HPDE6-E6E7 (cell line): ENCODE measurements around the gene MS4A10.
"Not testable (repeated sequence)": the region's sequence is repeated elsewhere in the genome, so short reads cannot be mapped to it uniquely, and the experiment has no call there.

ENCODE experiments used
- DNase-seq: peaks from one replicate; pipeline ENCODE4 v3.0.0; 2011; ENCODE audit warnings: missing footprints; ENCODE audit errors: extremely low spot score

Gene MS4A10

DNA sequence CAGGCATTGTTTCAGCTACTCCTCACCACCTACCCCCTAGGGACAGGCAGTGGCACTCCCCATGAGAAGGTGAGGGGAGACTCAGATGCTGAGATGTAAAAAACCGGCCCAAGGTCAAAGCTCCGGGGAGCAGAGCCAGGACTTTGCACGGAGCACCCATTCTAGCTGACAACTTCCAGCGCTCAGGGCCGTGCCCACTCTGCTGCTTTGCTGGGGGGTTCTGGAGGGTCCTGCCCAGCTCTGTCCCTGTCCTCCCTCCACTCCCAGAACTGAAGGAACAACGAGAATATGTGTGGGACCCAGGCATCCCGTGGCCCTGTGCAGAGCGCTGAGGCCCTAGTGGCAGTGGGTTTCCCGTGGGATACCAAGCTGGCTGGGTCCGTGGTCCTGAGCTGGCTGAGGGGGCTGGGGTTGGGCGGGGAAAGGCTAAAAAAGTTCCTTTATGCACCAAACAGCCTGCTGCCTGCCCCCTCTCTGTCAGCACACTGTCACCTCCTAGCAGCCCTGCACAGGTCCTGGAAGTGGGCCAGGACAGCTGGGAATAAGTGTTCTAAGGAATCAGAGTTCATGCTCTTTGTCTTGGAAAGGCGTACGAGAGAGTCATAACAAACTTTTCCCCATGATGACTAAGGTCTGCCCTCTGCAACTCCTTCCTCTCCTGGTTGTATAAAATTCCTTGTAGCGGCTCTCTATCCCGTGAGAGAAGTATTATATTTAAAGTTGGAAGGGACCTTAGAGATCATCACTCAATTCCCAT, 1.9 kb downstream of the MS4A10 start:
- DNase-seq = no peak

- no peak for DNase-seq
Measured at GRCh38 chr11:60788401-60789125, 3.4 kb downstream of the MS4A10 start.

DNA sequence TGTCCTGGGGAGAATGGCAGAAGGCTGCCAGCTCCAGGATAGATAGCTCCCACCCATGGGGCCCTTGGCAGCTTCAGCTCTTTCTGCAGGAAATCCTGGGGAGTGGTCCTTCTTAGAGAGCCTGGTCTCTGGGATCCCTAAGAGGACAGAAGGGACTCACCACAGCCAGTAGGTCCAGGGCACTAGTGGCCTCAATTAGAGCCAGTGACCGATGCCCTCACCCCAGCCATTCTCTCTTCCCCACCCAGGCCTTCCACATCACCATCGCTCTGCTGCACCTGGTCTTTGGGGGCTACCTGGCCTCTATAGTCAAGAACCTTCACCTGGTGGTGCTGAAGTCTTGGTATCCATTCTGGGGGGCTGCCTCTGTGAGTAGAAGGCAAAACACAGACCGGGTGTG, 5.6 kb downstream of the MS4A10 start:
- DNase-seq = no peak

DNA sequence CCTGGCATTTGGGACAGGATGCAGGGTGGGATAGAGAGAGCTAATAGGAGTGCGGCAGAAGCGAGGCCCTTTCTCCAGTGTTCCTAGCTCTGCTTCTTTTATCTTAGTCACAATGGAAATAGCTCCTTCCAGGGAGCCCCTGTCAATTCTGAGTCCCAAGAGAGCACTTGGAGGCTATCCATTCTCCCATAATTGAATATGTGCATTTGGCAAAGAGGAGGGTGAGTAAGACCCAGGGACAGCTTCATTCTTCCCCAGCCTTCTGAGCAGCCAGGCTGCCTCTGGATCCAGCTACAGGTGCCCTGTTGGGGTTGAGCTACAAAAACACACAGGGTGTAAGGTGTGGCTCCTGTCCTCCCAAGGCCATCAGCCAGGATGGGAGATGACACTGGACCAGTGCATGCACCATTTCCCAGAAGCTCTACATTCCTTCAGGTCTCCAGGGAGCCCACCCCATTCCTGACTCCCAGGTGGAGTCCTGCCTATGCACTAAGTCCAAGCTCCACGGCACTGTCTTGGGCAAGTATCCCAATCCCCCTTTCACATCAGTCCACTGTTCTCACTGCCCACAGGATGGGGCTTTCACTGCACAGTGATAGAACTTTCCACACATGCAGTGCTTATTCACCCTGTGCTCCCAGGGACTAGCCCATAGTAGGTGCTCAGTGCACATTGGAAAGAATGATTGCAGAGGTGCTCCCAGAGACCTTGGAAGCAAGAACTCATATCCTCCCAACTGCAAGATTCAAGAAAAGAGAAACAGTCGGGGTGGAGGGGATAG, 6.2 kb downstream of the MS4A10 start:
- no peak for DNase-seq

DNA sequence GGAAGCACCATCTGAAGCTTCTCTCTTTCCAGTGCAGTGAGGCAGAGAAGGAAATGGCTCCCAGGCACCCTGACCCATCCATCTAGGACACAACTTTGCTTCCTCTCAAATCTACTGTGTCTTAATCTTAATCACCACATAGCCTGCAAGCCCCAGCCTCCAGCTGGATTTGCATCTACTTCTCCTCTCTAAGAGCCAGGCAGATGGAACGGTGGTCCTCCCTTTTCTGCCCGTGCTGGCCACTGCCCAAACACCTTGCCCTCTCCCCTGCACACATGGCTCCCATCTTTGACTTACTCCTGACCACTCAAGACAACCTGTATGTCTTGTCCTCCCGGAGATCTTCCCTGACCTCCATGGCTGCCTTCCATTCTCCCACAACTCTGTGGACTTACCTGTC, 7.4 kb downstream of the MS4A10 start:
- DNase-seq = no peak

GRCh38 chr11:60795291-60795690, 10.2 kb downstream of the MS4A10 start:
- no peak for DNase-seq

DNA sequence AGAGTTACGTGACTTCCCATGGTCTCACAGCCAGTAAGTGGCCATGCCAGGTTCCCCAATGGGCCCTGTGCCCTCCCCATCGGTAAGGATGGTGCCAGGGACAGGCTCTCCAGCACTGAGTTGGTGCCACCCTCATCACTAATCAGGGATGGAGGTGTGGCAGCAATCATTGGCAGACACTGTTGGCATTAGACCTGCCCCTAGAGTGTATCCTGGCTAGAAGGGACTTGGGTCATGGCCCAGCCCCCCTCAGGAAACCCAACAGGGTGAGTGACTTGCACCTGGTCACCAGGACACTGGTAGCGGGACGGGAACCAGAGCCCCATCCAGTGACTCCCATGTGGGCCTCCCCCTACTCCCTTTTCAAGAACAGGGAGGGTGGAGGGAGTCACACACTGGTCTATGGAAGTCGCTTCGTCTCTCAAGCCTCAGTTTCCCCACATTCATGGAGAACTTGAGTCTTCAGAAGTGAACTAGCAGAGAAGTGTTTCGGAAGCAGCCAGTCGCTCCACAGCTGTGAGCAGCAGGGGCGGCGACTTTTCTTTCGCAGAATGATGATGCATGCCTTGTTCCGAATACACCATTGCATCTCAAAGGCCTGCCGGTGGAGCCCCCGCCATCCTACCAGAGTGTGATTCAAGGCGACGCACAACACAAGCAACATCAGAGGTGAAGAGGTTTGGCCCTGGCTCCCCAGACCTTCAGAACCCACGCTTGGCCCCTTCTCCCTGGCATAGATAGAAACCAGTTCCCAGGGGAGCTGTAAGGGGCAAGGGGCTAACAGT, 12.9 kb downstream of the MS4A10 start:
- DNase-seq = no peak

GRCh38 chr11:60798631-60799030, 13.5 kb downstream of the MS4A10 start:
- DNase-seq = no peak

DNA sequence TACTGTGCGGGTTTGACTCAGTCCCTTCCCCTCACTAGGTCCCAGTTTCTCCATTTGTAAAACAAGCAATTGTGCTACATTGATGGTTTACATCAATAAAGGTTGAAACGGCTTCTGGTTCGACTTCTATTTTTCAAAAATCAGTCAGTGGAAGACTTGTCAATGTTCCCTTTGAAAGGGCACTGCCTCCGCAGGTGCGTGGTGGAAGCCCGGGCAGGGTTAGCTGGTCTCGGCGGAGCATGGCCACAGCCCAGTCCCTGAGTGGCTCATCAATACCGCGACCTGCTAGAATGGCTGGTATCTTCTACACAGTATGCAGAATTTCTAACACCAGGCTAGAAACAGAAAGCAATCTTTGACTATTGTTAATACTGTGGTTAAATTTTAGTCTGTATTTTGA, 16.1 kb downstream of the MS4A10 start:
- DNase-seq = no peak

DNA sequence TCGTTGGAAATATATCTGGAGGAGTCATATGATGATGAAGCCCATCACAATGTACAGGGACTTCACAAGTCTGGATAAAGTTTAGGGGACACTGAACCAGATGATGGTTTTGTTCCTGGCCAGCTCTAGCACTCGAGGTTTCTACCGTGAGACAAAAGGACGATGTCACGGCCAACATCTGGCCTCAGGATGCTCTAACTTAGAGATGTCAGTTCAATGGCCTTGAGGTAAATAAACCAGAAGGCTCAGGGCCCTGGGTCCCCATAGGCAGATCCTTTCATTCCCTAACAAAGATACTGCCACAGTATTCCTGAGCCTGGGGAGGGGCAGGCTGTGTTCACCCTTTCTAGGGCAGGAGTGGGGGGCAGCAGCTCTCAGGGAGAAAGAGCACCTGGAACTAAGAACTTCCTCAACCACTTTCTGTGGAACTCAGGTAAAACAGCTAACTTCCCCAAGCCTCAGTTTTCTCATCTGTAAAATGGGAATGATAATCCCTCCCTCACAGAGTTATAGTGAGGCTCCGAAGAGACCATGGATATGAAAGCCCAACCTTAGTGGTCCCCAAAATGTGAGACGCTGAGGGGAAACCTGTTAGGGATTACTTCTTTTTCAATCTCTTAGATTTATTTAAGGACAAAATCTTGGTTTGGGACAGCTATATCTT, 18.3 kb downstream of the MS4A10 start:
- DNase-seq = no peak

DNA sequence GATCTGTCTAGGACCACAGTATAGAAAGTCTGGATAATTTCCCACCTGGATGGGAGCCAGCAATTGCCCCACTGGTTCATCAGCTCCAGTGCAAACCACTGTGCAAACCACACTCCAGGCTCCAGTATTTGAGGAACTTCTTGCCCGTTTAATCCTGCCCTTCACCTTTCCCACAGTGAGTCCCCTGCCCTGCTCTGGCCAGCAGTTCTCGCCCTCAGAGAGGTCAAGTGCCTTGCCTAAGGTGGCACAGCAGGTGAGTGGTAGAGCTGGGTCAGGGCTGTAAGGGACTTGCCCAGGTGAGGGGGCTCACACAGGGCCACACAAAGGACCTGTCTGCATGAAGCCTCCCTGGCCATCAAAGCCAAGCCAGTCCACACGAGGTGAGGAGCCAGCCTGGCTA, 24.1 kb downstream of the MS4A10 start:
- no peak for DNase-seq

- no peak for DNase-seq
Measured at GRCh38 chr11:60809691-60810090, 24.6 kb downstream of the MS4A10 start.

GRCh38 chr11:60810151-60810550, 25.0 kb downstream of the MS4A10 start:
- no peak for DNase-seq

DNA sequence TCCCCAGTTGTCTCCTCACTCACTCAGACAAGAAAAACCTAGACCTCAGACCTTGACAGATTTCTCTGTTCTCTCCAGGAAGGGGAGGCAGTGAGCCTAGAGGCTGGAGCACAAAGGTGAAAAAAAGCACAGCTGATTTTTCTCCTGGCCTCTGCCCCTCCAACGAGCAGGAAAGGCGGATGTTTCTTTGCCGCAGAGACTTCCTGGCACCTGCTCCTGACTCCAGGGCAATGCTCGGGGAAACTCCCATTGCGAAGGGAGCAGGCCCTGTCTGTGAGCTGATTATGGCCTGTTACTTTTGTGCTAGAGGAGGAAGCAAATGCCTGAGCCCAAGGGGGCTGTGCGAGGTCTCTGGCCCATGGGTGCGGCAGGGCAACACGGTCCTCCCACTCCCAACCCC, 25.4 kb downstream of the MS4A10 start:
- DNase-seq = no peak

GRCh38 chr11:60813324-60813723, 28.2 kb downstream of the MS4A10 start:
- DNase-seq = no peak

DNA sequence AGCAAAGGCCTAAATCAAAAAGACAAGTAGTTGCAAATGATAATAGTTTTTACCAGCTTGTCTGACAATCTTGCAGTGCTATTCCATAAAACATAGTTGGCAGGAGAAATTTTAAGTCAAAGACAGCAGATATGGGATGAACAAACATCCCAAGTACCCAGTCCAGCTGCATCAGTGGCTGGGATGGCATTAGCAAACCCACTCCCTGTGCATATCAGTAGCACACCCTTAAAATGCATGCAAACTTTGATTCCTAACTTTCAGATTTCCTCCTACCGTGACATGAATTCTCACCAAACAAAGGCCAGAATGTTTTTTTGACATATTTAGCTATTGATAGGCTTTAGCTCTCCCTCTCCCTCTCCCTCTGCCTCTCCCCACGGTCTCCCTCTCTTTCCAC, 29.0 kb downstream of the MS4A10 start:
- no peak for DNase-seq

DNA sequence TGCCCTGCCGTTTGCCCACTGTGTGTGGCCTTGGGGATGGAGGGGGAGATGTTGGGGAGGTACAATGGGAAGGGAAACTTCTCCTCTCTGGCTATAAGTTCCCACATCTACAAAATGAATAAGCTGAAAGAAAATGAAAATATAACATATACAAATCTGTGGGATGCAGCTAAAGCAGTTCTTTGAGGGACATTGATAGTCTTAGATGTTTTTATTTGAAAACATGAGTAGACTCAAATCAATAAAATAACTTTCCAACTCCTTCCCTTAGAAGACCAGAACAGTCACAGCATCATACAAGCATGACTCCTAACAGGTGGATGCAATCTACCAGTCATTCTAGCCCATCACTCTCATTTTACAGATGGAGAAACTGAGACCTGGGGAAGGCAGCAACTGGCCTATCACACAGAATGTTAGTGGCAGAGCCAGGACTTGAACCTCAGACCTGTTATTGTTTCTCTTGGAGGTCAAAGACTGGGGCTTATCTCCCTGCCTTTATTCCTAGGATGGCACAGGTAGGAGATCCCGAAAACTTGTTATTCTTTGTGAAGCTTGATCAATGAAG, 31.5 kb downstream of the MS4A10 start:
- DNase-seq = no peak

DNA sequence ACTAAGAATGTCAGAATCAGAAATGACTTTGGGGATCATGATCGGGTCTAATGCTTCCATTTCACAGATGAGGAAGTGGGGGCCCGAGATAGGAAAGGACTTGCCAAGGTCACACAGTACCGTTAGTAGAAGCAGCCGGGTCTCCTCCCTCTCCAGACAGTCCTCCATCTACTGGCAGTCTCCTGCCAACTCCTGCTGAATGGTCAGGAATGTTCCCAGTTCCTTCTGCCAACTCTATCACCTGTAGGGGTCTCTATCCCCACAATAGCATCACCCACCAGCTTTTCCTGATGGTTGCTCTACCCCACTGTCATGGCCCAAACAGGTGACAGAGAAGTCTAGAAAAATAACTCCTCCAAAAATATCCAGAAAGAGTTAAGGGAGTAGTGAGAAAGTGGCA, 32.9 kb downstream of the MS4A10 start:
- no peak for DNase-seq

DNA sequence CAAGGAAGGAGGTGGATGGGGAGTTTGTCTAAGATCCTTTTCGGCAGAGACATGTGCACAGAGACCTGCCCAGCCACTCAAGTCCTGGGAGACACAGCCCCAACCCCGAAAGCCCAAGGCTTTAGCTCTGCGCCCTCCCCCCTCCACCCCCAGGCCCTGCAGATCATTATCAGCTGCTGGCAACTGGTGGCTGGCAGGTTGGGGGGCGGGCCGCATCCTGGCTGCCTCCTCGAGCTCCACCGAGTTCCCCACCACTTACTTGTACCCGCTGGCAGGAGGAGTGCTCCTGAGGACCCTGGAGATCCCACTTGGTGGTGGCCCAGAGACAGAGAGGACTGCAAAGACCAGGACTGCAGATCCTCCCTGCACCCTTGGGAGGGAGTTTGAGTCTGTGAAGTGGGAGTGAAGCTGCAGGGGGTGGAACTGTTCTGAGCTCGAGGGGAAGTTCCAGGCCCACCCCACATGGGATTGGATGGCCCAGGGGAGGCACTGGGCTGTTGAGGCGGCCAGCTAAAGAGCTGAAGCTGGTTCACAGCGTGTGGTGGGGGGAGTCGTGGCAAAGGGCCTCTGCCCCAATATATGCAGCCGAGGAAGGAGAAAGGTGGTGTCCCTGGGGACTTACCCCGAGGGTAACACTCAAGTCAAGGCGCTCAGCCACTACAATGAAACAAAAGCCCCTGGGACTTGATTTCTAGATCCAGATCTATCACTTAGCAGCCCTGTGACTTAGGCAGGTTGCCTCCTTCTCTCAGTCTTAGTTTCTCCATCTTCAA, 36.9 kb downstream of the MS4A10 start:
- DNase-seq = no peak

DNA sequence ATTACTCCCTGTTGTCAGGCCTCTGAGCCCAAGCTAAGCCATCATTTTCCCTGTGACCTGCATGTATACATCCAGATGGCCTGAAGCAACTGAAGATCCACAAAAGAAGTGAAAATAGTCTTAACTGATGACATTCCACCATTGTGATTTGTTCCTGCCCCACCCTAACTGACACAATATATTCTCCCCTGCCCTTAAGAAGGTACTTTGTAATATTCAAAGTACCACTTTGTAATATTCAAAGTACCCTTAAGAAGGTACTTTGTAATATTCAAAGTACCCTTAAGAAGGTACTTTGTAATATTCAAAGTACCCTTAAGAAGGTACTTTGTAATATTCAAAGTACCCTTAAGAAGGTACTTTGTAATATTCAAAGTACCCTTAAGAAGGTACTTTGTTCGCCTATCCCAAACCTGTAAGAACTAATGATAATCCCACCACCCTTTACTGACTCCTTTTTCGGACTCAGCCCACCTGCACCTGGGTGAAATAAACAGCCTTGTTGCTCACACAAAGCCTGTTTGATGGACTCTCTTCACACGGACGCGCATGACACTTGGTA, 38.7 kb downstream of the MS4A10 start:
- not testable (repeated sequence) for DNase-seq
